Measurements from ENCODE around the gene MSL1.

MSL1 gene, protein sequence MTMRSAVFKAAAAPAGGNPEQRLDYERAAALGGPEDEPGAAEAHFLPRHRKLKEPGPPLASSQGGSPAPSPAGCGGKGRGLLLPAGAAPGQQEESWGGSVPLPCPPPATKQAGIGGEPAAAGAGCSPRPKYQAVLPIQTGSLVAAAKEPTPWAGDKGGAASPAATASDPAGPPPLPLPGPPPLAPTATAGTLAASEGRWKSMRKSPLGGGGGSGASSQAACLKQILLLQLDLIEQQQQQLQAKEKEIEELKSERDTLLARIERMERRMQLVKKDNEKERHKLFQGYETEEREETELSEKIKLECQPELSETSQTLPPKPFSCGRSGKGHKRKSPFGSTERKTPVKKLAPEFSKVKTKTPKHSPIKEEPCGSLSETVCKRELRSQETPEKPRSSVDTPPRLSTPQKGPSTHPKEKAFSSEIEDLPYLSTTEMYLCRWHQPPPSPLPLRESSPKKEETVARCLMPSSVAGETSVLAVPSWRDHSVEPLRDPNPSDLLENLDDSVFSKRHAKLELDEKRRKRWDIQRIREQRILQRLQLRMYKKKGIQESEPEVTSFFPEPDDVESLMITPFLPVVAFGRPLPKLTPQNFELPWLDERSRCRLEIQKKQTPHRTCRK

GRCh38 chr17:40121181-40122135 lies at the start of gene MSL1:
TSS of gene MSL1 (plus strand) at chr17:40121971. CDS start at chr17:40122613, 642 bp downstream.
- peak; percentile 82 for DNase-seq

- DNase-seq = no peak
Measured at GRCh38 chr17:40072040-40072734, 49.6 kb upstream of the MSL1 start.

DNA sequence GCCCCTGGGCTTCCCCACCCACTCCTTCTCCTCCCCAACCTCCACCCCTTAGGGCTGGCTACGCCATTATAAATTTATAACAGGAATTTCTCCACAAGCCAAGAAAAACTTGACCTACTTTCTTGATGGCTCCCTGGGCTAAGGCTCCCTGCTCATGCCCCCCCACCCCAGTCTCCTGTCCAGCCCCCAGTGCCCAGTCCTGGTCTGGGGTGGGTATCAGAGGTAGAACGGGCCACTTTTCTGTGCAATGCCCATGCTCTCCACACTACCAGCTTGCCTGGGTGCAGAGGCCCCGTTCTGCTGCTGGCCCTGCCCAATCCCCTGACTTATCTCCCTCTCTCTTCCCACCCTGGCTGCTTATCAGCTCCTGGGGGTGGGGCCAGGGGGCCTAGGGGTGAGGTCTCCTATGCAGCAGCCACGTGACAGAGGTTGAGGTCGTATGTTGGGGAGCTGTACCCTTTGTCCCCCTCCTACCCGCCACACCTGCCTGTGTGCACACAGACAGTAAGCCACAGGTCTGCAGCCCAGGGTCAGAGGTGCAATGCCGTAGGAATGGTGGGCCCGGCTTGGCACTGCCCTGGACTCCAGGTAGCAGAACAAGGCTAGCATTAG lies 48.9 kb upstream of the MSL1 start:
- no peak for DNase-seq

DNA sequence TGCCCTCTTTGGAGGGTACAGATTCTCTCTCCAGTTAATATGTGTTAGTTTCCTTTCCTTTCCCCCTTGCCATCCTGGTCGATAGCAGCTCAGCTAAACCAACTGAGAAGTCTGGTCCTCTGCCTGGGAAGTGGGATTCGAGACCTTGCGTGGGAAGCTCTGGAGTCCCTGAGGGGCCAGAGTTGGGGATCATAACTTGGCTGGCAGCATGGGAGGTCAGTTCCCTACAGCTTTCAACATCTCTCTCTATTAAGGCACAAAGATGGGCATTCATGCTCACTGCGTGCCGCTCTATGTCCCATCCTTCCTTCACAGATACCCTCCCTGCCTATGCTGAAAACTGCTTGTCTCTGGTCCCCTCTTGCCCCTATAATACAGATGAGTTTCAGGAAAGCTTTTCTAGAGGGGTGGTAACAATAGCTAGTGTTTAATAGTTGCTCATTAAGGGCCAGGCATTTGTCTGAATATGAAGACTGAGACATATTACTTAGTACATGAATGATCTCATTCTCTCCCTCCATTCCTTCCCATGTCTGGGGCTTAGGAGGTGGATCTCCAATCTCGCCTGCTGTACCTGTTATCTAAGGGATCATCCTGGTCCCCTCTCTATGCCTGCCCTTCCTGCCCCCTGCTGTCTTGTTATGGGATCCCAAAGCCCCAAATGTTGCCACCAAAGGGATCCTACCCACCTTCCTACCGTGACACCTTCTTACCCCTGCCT lies 48.2 kb upstream of the MSL1 start:
- no peak for DNase-seq

DNA sequence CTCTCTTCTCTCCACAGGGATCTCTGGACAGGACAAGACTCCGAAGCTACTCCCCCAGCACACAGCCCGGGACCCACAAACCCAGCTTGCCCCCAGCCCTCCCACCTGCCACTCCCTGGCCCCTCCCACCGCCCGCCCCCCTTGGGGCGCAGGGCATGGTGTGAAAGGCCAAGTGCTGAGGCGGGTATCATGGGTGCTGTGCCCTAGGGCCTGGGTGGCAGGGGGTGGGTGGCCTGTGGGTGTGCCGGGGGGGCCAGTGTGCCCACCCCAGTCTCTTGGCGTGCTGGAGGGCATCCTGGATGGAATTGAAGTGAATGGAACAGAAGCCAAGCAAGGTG lies 47.6 kb upstream of the MSL1 start:
- DNase-seq = no peak

DNA sequence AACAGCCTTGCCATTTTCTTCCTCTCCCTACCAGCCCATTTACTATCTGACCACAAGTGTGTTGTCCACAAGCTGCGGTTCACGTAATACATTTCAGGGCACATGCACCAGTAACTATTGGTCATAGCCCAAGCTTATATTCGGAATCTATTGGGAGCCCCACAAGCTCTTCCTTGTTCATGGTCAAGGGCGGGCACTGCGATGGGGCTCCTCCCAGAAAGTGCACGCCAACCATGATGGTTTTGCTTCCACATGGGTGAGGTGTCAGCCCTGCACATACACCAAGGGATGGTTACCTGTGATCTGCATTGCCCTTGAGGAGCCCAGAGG lies 46.9 kb upstream of the MSL1 start:
- no peak for DNase-seq

DNA sequence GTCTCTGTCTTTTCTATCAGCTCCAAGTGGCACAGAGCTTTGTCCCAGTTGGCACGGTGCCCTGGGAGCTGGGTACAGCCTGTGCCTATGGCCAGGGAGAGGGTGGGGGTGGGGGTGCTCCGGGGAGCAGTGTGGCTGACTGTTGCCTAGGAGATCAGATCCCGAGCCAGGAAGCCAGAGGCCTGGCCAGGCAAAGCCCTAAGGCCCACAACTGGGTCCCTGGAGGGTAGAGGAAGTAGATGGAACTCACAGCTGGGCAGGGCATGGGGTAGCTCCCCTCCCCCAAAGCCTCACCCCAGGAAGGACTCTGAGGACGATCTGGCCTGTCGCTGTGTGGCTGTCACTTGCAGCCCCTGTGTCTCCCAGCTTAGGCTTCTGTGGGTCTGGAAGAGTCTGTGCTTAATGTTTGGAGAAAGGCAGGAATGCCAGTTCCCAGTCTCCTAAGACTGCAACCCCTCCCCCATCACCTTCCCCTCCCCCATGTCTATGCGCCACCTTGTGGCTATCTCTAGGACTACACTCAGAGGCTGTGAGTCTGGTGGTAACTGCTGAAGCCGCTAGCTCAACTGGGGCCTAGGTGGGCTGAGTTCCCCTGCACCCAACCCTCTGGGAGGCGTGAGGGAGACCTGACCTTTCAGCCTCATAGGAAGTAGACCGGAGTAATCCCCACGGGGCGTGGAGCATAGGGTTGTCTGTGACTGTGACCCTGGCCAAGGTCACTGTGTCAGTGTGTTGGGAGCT lies 46.4 kb upstream of the MSL1 start:
- peak; percentile 75 for DNase-seq

GRCh38 chr17:40075942-40076498 lies 45.8 kb upstream of the MSL1 start:
- DNase-seq = no peak

DNA sequence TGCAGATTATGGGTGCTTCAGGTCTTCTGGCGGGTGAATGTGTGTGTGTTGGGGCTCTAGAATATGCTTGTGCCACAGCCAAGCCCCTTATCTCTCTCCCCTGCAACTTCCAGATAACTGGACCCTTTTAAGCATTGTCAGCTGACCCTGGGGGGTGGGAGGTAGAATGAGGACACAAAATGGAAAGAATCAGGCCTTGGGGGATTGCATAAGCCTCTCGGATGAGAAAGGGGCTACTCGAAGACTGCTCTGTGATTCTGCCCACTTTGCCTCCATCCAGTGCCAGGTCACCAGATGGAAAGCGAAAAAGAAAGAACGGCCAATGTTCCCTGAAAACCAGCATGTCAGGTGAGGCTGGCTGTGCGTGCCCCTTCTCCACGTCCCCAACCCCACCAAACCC lies 45.2 kb upstream of the MSL1 start:
- DNase-seq = no peak

GRCh38 chr17:40079545-40079944 lies 42.2 kb upstream of the MSL1 start:
- DNase-seq = no peak

GRCh38 chr17:40084477-40084876 lies 37.3 kb upstream of the MSL1 start:
- no peak for DNase-seq

DNA sequence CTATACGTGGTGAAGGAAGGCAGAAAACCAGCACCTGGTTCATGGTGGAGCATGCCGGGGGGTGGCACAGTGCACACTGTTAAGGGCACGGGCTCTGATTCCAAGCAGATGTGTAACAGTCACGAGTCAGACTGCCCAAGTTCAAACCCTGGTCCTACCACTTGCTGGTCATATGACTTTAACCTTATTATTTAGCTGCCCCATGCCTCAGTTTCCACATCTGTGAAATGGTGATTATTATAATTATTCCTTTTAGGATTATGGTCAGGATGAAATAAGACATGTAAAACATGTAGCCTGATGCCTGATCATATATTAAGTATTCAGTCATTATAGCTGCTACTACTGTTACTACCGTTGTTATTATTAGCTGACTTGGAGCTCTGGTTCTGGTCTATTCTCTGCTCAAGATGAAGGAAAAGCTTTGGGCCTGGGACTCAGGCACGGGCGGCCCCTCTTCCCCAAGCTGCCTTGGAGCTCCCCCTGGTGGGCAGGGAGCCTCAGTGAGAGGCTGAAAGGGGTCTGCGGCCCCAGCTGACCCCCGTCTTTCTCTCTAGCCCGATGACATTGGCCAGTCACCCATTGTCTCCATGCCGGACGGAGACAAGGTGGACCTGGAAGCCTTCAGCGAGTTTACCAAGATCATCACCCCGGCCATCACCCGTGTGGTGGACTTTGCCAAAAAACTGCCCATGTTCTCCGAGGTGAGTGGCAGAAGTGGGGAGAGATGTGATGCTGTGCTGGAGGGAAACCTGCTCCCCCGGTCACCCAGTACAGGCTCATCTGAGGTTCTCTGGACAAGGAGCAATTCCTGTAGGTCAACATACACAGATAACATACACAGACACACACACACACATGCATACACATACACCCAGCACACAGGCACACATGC lies 35.4 kb upstream of the MSL1 start:
- DNase-seq = no peak

DNA sequence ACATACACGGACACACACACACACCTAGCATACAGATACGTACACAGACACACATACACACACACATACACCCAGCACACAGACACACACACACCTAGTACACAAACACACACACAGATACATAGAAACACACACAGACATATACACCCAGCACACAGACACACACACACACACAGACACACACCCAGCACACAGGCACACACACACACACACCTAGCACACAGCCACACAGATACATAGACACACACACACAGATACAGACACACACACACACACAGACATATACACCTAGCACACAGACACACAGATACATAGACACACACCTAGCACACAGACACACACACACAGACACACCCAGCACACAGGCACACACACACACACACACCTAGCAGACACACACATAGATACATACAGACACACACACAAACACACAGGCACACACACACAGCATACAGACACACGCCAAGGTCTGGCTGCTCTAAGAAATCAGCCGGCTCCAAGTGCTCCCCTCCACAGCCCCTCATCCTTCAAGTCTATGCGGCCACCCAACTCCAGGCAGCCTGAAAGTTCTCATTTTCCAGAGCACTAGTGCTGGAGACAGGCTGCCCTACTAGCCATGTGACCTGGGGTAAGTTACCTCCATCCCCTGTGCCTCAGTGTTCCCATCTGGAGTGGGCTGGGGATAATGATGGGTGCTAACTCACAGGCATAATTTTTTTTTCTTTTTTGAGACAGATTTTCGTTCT lies 34.5 kb upstream of the MSL1 start:
- DNase-seq = no peak

DNA sequence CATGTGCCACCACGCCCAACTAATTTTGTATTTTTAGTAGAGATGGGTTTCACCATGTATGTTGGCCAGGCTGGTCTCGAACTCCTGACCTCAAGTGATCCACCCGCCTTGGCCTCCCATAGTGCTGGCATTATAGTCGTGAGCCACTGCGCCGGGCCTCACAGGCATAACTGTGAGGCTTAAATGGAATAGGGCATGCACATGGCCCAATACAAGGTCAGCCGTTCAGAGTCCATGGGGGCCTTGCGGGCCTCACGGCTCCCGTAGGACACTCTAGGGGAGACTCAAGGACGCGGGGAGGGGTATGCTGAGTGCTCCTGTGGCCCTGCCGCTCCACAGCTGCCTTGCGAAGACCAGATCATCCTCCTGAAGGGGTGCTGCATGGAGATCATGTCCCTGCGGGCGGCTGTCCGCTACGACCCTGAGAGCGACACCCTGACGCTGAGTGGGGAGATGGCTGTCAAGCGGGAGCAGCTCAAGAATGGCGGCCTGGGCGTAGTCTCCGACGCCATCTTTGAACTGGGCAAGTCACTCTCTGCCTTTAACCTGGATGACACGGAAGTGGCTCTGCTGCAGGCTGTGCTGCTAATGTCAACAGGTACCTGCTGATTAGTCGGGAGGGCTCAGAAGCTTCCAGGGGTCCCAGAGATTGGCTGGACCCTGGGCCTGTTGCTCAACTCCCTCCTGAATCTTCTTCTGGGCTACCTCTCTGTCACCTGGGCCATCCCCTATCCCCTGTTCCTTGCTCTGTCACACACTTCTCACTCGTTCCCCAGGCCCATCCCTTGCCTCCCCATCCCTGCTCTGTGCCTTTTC lies 33.7 kb upstream of the MSL1 start:
- no peak for DNase-seq

DNA sequence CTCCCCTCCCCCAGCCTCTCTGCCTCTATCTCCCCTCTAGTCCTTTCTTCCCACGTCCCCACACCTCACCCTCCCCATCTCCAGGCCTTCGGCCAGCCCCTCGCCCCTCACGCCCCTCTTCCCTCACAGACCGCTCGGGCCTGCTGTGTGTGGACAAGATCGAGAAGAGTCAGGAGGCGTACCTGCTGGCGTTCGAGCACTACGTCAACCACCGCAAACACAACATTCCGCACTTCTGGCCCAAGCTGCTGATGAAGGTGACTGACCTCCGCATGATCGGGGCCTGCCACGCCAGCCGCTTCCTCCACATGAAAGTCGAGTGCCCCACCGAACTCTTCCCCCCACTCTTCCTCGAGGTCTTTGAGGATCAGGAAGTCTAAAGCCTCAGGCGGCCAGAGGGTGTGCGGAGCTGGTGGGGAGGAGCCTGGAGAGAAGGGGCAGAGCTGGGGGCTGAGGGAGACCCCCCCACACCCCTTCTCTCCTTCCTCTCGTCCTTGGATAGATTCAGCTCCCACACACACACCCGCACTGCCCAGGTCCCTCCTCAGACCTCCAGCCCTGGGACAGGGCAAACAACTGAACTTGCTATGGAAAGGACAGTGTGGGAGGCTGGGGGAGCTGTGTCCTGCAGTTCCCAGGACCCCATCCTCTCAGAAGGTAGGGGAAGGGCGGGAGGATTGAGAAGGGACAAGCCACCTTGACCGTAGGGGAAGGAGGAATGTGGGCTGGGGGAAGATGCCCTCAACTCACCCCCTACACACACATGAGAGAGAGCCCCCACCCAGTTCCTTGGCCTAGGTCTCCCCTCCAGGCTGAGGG lies 32.5 kb upstream of the MSL1 start:
- no peak for DNase-seq

- DNase-seq = no peak
Measured at GRCh38 chr17:40090237-40091119, 31.3 kb upstream of the MSL1 start.
